Endothelial cell (in vitro differentiated cells): Measurements from ENCODE around the gene SORCS2. TPM values are rescaled to one million over a fixed set of nuclear protein-coding genes. Genes with fewer than 3 reads are reported as not detected.

Source experiments
- DNase-seq: peaks from one replicate; pipeline ENCODE4 v3.0.0; 2021; ENCODE audit warnings: low spot score
- H3K27ac Mint-ChIP-seq: one replicate; pipeline ENCODE4 v1.8.0; 2021; ENCODE audit warnings: mixed read lengths, inconsistent platforms; ENCODE audit not compliant: unreplicated experiment
- H3K27me3 Mint-ChIP-seq: one replicate; pipeline ENCODE4 v1.8.0; 2021; ENCODE audit warnings: mild to moderate bottlenecking, moderate library complexity, mixed read lengths, inconsistent platforms; ENCODE audit not compliant: unreplicated experiment
- H3K36me3 Mint-ChIP-seq: one replicate; pipeline ENCODE4 v1.8.0; 2021; ENCODE audit warnings: mild to moderate bottlenecking, low read depth, mixed read lengths, inconsistent platforms; ENCODE audit not compliant: unreplicated experiment
- H3K4me1 Mint-ChIP-seq: one replicate; pipeline ENCODE4 v1.8.0; 2021; ENCODE audit warnings: mild to moderate bottlenecking, mixed read lengths, inconsistent platforms; ENCODE audit not compliant: unreplicated experiment
- H3K4me3 Mint-ChIP-seq: one replicate; pipeline ENCODE4 v1.8.0; 2021; ENCODE audit warnings: mild to moderate bottlenecking, mixed read lengths, inconsistent platforms; ENCODE audit not compliant: unreplicated experiment
- H3K9me3 Mint-ChIP-seq: one replicate; pipeline ENCODE4 v1.8.0; 2021; ENCODE audit warnings: mixed read lengths, inconsistent platforms; ENCODE audit not compliant: unreplicated experiment
- total RNA-seq: library from RNA; stranded (reverse); fragmentation: NEBNext Ultra II Directional; extraction: Animal tissue kit (Norgen Biotek cat#: 25700); gene quantifications from one replicate; pipeline ENCODE4 v1.2.1, GENCODE V29; 2021; ENCODE audit not compliant: unreplicated experiment
- TF ChIP-seq, protein P1 (sequence below): fragments of 200-600 bp; sonication (generic); IDR thresholded peaks from one replicate; pipeline ENCODE4 v1.5.0; 2021; ENCODE audit warnings: antibody characterized with exemption; ENCODE audit not compliant: unreplicated experiment

Gene SORCS2
- total RNA-seq, 1 donor from 2014 or later, result 1.3 TPM

- H3K4me3 Mint-ChIP-seq, result no peak overlapping the region
Measured at GRCh38 chr4:7436256-7436655, 243.9 kb downstream of the SORCS2 start.

GRCh38 chr4:7439699-7440098 lies 247.4 kb downstream of the SORCS2 start:
- TF ChIP-seq, protein P1, sequence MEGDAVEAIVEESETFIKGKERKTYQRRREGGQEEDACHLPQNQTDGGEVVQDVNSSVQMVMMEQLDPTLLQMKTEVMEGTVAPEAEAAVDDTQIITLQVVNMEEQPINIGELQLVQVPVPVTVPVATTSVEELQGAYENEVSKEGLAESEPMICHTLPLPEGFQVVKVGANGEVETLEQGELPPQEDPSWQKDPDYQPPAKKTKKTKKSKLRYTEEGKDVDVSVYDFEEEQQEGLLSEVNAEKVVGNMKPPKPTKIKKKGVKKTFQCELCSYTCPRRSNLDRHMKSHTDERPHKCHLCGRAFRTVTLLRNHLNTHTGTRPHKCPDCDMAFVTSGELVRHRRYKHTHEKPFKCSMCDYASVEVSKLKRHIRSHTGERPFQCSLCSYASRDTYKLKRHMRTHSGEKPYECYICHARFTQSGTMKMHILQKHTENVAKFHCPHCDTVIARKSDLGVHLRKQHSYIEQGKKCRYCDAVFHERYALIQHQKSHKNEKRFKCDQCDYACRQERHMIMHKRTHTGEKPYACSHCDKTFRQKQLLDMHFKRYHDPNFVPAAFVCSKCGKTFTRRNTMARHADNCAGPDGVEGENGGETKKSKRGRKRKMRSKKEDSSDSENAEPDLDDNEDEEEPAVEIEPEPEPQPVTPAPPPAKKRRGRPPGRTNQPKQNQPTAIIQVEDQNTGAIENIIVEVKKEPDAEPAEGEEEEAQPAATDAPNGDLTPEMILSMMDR, result no peak
- DNase-seq, result no peak
- no peak overlapping the region for H3K27ac Mint-ChIP-seq
- H3K27me3 Mint-ChIP-seq, result peaks cover 17% of the 10 kb centered on the region
- no peaks in the 10 kb centered on the region for H3K9me3 Mint-ChIP-seq
- H3K4me1 Mint-ChIP-seq, result no peaks in the 10 kb centered on the region
- no peaks in the 10 kb centered on the region for H3K36me3 Mint-ChIP-seq
- H3K4me3 Mint-ChIP-seq, result no peak overlapping the region

More at GRCh38 chr4:7436256-7436655, 243.9 kb downstream of the SORCS2 start:
- no peak for DNase-seq
- Mint-ChIP-seq H3K36me3 (no peaks in the 10 kb centered on the region), H3K27ac (no peak overlapping the region), H3K27me3 (peaks cover 14% of the 10 kb centered on the region), H3K4me1 (no peaks in the 10 kb centered on the region), H3K9me3 (no peaks in the 10 kb centered on the region)
- TF ChIP-seq, protein P1, result no peak

GRCh38 chr4:7441201-7441600 lies 248.9 kb downstream of the SORCS2 start:
- H3K4me1 Mint-ChIP-seq, result no peaks in the 10 kb centered on the region
- H3K9me3 Mint-ChIP-seq, result no peaks in the 10 kb centered on the region
- no peaks in the 10 kb centered on the region for H3K36me3 Mint-ChIP-seq
- TF ChIP-seq, protein P1, result no peak
- H3K4me3 Mint-ChIP-seq, result no peak overlapping the region
- H3K27me3 Mint-ChIP-seq, result peaks cover 10% of the 10 kb centered on the region
- DNase-seq, result no peak
- no peak overlapping the region for H3K27ac Mint-ChIP-seq

- no peak for DNase-seq
- peaks cover 5% of the 10 kb centered on the region for H3K36me3 Mint-ChIP-seq
- no peaks in the 10 kb centered on the region for H3K4me1 Mint-ChIP-seq
- H3K27me3 Mint-ChIP-seq, result peaks cover 10% of the 10 kb centered on the region
- no peak overlapping the region for H3K4me3 Mint-ChIP-seq
- no peak overlapping the region for H3K27ac Mint-ChIP-seq
- H3K9me3 Mint-ChIP-seq, result peaks cover 5% of the 10 kb centered on the region
- TF ChIP-seq, protein P1, result no peak
Measured at GRCh38 chr4:7442574-7443162, 250.3 kb downstream of the SORCS2 start.

DNA sequence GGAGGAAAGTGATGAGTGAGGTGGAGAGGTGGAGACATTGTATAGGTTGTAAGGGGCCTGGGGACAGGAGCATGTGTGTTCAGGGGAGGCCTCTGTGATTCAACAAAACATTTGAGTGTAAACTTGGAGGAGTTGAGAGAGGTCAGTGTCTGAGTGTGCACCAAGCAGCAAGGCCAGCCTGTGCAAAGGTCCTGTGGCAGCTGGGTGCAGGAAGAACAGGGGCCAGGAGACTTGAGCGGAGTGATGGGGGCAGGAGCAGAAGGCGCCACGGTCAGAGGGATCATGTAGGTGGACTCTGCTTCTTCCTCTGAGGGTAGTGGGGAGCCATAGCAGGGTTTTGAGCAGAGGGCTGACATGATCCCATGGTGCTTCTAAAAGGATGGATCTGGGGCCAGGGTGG lies 252.0 kb downstream of the SORCS2 start:
- Mint-ChIP-seq H3K4me1 (no peaks in the 10 kb centered on the region), H3K4me3 (no peak overlapping the region), H3K36me3 (peaks cover 5% of the 10 kb centered on the region), H3K27me3 (peaks cover 10% of the 10 kb centered on the region), H3K27ac (no peak overlapping the region), H3K9me3 (peaks cover 5% of the 10 kb centered on the region)
- TF ChIP-seq, protein P1, result no peak
- DNase-seq, result no peak
